ENCODE results near the gene ARG2. TPM values are rescaled to one million over a fixed set of nuclear protein-coding genes. Genes with fewer than 3 reads are reported as not detected.
A peak's percentile ranks its signal among the peaks of the same experiment; 100 is the strongest.

The ARG2 gene
- total RNA-seq, 2 donors from 2014 or later, result 0.59 TPM; not detected in 1

DNA sequence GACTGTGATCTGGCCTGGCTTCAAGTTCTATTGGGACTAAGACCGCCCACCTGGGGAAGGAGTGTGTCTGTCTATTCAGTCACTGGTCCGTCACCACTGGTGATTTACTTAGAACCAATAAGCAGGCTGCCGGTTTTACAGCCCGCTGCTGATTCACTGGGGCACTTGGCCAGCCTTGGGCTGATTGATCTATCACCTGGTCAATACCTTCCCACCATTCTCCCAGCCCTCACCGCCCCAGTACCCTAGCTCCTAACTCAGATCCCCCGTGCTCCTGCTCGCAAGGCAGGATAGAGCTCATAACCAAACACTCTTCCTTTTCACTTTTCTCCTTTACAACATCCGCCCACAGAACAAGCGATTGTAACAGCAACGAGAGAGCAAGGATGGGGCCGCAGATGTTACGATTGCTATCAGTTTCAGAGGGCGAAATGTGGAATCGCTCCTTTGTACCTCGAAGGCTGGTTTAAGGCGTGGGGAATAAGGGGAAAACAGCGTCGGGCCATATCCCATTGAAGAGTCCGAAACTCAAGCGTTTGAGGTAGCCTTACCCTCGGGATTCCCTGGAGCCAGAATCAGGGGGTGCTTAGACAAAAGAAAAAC is 75.2 kb downstream of the ARG2 start:
- Histone ChIP-seq H3K27me3 (no peaks in the 10 kb centered on the region), H3K4me3 (peak overlapping the region; percentile 80 to 81), H3K27ac (peak overlapping the region; percentile 71 to 82), H3K4me1 (peaks cover 0 to 9% of the 10 kb centered on the region in 2 donors), H3K36me3 (peaks cover 6% of the 10 kb centered on the region), H3K9me3 (no peaks in the 10 kb centered on the region)
- TF ChIP-seq, protein P1, sequence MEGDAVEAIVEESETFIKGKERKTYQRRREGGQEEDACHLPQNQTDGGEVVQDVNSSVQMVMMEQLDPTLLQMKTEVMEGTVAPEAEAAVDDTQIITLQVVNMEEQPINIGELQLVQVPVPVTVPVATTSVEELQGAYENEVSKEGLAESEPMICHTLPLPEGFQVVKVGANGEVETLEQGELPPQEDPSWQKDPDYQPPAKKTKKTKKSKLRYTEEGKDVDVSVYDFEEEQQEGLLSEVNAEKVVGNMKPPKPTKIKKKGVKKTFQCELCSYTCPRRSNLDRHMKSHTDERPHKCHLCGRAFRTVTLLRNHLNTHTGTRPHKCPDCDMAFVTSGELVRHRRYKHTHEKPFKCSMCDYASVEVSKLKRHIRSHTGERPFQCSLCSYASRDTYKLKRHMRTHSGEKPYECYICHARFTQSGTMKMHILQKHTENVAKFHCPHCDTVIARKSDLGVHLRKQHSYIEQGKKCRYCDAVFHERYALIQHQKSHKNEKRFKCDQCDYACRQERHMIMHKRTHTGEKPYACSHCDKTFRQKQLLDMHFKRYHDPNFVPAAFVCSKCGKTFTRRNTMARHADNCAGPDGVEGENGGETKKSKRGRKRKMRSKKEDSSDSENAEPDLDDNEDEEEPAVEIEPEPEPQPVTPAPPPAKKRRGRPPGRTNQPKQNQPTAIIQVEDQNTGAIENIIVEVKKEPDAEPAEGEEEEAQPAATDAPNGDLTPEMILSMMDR (IDR thresholded peaks at IDR 0.05), result no peak
- DNase-seq (ENCODE audit: low spot score), result peak; percentile 64

DNA sequence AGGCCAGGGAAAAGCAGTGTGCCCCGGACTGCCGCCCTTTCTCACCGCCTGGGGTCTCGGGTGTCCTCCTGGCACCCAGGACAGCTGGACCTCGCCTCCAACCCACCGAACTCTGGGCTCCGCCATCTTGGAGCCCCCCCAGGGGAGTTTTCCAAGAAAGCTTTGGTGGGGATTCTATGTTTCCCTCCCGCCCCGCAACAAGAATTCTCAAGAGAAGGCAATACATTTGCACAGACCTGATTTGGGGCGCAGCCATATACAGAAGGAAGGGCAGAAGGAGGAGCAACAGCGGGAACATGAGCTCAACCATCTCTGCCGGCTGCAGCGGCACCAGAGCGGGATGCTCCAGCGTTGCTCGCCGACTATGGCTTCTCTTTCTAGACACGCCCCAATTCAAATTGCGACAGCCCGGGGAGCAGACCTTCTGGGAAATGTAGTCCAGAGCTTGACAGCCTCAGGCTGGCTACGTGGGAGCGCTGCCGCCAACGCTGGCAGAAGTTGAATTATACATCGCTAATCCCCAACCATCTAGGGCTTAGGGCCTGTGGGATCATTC is 75.8 kb downstream of the ARG2 start, which contains the start of gene RDH11:
Gene RDH11, minus strand, starts transcription at position 371 of the 556 bp plus-strand sequence. Its CDS starts 61 bp downstream, at position 310.
- peak; percentile 92 for DNase-seq (ENCODE audit: low spot score)
- TF ChIP-seq, protein P1 (IDR thresholded peaks at IDR 0.05), result no peak
- H3K4me3 ChIP-seq, result peak within 1 kb of the TSS; percentile 80 to 81
- H3K9me3 ChIP-seq, result no peaks in the 10 kb centered on the region
- H3K36me3 ChIP-seq, result peaks cover under 1% of the 10 kb centered on the region
- peak within 1 kb of the TSS; percentile 71 to 82 for H3K27ac ChIP-seq
- H3K27me3 ChIP-seq, result no peaks in the 10 kb centered on the region
- peaks cover 0 to 9% of the 10 kb centered on the region in 2 donors for H3K4me1 ChIP-seq

DNA sequence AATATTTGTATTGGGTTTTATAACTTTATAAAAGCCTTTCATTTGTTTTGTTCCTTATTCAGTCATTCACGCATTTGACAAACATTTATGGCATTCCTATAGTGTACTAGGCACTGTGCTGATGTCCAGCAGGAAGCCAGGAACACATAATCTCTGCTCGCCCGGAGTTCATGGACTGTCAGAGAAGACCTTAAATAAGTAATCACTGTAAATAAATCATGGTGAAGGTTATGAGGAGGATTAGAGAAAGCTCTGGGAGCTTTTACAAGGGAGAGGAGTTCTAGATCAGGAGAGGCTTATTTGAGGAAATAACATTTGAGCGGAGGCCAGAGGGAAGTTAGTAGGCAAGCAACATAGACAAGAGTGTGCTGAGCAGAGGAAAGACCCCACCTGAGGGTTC is 77.3 kb downstream of the ARG2 start:
- H3K36me3 ChIP-seq, result no peaks in the 10 kb centered on the region
- peaks cover 0 to 9% of the 10 kb centered on the region in 2 donors for H3K4me1 ChIP-seq
- DNase-seq (ENCODE audit: low spot score), result no peak
- no peak overlapping the region for H3K4me3 ChIP-seq
- no peak overlapping the region for H3K27ac ChIP-seq
- TF ChIP-seq, protein P1 (IDR thresholded peaks at IDR 0.05), result no peak
- H3K9me3 ChIP-seq, result no peaks in the 10 kb centered on the region
- H3K27me3 ChIP-seq, result no peaks in the 10 kb centered on the region

DNA sequence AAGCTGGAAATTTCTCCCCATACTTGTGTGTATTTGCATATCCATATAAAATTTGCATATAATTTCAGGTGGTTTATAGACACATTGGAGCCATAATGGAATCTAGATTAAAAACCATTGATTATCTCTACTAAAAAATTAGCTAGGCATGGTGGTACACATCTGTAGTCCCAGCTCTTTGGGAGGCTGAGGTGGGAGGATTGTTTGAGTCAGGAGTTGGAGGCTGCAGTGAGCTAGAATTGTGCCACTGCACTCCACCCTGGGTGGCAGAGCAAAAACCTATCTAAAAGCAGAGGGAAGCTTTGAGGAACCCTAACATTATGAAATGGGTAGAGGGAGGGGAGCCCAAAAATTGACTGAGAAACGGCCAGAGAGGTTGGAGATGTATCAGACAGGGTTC is 78.5 kb downstream of the ARG2 start:
- Histone ChIP-seq H3K27me3 (no peaks in the 10 kb centered on the region), H3K9me3 (no peaks in the 10 kb centered on the region), H3K27ac (no peak overlapping the region), H3K36me3 (no peaks in the 10 kb centered on the region), H3K4me3 (no peak overlapping the region), H3K4me1 (peaks cover 0 to 9% of the 10 kb centered on the region in 2 donors)
- TF ChIP-seq, protein P1 (IDR thresholded peaks at IDR 0.05), result no peak
- no peak for DNase-seq (ENCODE audit: low spot score)

Other genes starting within 250 kb of the ARG2 start
- gene PLEK2, start 207.8 kb upstream of the ARG2 start, total RNA-seq, result 1 to 10 TPM; 1.1 to 2.1 TPM
- 1 to 10 TPM; 1.3 to 2.9 TPM for gene TMEM229B, start 131.2 kb upstream of the ARG2 start, total RNA-seq
- 1 to 10 TPM; 2.3 to 5.3 TPM for gene PLEKHH1, start 86.6 kb upstream of the ARG2 start, total RNA-seq
- 10 to 100 TPM; 13.8 to 15.3 TPM for gene PIGH, start 19.7 kb upstream of the ARG2 start, total RNA-seq
- gene VTI1B, start 54.7 kb downstream of the ARG2 start, total RNA-seq, result 10 to 100 TPM; 59.7 to 61.0 TPM
- gene RDH11, start 75.8 kb downstream of the ARG2 start, total RNA-seq, result 10 to 100 TPM; 20.8 to 24.0 TPM
- not detected for gene RDH12, start 82.0 kb downstream of the ARG2 start, total RNA-seq
- 10 to 100 TPM; 10.5 to 11.8 TPM for gene ZFYVE26, start 196.7 kb downstream of the ARG2 start, total RNA-seq
- gene RAD51B, start 199.9 kb downstream of the ARG2 start, total RNA-seq, result 1 to 10 TPM; 1.2 to 1.5 TPM